C4-2B (cell line): ENCODE measurements around the gene ATG2B.

Source experiments
- ZFX ChIP-seq: fragments of 450-650 bp; IDR thresholded peaks from 2 replicates; pipeline ENCODE4 v1.6.1; 2017
- TF ChIP-seq, protein P1 (sequence below): fragments of 450-650 bp; conservative IDR thresholded peaks from 2 replicates; pipeline ENCODE4 v1.5.1; 2017; ENCODE audit warnings: mild to moderate bottlenecking

DNA sequence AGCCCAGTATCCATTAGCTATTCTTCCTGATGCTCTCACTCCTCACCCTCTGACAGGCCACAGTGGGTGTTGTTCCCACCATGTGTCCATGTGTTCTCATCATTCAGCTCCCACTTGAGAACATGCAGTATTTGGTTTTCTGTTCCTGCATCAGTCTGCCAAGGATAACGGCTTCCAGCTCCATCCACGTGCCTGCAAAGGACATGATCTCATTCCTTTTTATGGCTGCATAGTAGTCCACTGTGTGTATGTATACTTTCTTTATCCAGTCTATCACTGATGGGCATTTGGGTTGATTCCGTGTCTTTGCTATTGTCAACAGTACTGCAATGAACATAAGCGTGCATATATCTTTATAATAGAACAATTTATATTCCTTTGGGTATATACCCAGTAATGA lies 8.9 kb downstream of the ATG2B start:
- TF ChIP-seq, protein P1, sequence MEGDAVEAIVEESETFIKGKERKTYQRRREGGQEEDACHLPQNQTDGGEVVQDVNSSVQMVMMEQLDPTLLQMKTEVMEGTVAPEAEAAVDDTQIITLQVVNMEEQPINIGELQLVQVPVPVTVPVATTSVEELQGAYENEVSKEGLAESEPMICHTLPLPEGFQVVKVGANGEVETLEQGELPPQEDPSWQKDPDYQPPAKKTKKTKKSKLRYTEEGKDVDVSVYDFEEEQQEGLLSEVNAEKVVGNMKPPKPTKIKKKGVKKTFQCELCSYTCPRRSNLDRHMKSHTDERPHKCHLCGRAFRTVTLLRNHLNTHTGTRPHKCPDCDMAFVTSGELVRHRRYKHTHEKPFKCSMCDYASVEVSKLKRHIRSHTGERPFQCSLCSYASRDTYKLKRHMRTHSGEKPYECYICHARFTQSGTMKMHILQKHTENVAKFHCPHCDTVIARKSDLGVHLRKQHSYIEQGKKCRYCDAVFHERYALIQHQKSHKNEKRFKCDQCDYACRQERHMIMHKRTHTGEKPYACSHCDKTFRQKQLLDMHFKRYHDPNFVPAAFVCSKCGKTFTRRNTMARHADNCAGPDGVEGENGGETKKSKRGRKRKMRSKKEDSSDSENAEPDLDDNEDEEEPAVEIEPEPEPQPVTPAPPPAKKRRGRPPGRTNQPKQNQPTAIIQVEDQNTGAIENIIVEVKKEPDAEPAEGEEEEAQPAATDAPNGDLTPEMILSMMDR = no peak
- no peak for TF ChIP-seq ZFX
